ENCODE measurements around the gene HLA-DRA. TPM values are rescaled to one million over a fixed set of nuclear protein-coding genes. Genes with fewer than 3 reads are reported as not detected.

The HLA-DRA gene
- polyA plus RNA-seq, 2 of the 4 experiments (the other 2 are of a cell fraction) = not detected

- no peak for DNase-seq (ENCODE audit: low read depth in 1 of 2, low spot score in 1 of 2)
- Histone ChIP-seq H3K9me3 (no peaks in the 10 kb centered on the region), H3K4me1 (no peaks in the 10 kb centered on the region), H3K4me3 (no peak overlapping the region), H3K4me2 (no peak overlapping the region), H3K27ac (no peak overlapping the region)
- POLR2A ChIA-PET = no interaction called here
- no peak for ATAC-seq
- TF ChIP-seq SMC3 (IDR thresholded peaks at IDR 0.05) = no peak
- TF ChIP-seq JUNB (IDR thresholded peaks at IDR 0.05) = no peak
- no peak for TF ChIP-seq HDAC2 (IDR thresholded peaks at IDR 0.05)
- TF ChIP-seq RARB (CRISPR knock-in tag; IDR thresholded peaks at IDR 0.05) = no peak
- TF ChIP-seq MAZ (IDR thresholded peaks at IDR 0.05; ENCODE audit: borderline replicate concordance, low read depth, low read length) = no peak
- TF ChIP-seq POLR2AphosphoS2 (conservative IDR thresholded peaks at IDR 0.05; ENCODE audit: low read length) = no peak
- TF ChIP-seq CHD4 (IDR thresholded peaks at IDR 0.05; ENCODE audit: borderline replicate concordance) = no peak
- TF ChIP-seq, protein P1, sequence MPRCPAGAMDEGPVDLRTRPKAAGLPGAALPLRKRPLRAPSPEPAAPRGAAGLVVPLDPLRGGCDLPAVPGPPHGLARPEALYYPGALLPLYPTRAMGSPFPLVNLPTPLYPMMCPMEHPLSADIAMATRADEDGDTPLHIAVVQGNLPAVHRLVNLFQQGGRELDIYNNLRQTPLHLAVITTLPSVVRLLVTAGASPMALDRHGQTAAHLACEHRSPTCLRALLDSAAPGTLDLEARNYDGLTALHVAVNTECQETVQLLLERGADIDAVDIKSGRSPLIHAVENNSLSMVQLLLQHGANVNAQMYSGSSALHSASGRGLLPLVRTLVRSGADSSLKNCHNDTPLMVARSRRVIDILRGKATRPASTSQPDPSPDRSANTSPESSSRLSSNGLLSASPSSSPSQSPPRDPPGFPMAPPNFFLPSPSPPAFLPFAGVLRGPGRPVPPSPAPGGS (IDR thresholded peaks at IDR 0.05) = no peak
- no peak for TF ChIP-seq KDM1A (IDR thresholded peaks at IDR 0.05; ENCODE audit: low read depth)
- no peak for TF ChIP-seq TFCP2L1 (CRISPR knock-in tag; IDR thresholded peaks at IDR 0.05)
- no peak for TF ChIP-seq RNF2 (IDR thresholded peaks at IDR 0.05; ENCODE audit: borderline replicate concordance, low read depth)
- TF ChIP-seq MAFK (IDR thresholded peaks at IDR 0.05; ENCODE audit: partially characterized antibody) = no peak
- TF ChIP-seq, protein P2, sequence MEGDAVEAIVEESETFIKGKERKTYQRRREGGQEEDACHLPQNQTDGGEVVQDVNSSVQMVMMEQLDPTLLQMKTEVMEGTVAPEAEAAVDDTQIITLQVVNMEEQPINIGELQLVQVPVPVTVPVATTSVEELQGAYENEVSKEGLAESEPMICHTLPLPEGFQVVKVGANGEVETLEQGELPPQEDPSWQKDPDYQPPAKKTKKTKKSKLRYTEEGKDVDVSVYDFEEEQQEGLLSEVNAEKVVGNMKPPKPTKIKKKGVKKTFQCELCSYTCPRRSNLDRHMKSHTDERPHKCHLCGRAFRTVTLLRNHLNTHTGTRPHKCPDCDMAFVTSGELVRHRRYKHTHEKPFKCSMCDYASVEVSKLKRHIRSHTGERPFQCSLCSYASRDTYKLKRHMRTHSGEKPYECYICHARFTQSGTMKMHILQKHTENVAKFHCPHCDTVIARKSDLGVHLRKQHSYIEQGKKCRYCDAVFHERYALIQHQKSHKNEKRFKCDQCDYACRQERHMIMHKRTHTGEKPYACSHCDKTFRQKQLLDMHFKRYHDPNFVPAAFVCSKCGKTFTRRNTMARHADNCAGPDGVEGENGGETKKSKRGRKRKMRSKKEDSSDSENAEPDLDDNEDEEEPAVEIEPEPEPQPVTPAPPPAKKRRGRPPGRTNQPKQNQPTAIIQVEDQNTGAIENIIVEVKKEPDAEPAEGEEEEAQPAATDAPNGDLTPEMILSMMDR (IDR thresholded peaks at IDR 0.05) = no peak
- TF ChIP-seq, protein P3, sequence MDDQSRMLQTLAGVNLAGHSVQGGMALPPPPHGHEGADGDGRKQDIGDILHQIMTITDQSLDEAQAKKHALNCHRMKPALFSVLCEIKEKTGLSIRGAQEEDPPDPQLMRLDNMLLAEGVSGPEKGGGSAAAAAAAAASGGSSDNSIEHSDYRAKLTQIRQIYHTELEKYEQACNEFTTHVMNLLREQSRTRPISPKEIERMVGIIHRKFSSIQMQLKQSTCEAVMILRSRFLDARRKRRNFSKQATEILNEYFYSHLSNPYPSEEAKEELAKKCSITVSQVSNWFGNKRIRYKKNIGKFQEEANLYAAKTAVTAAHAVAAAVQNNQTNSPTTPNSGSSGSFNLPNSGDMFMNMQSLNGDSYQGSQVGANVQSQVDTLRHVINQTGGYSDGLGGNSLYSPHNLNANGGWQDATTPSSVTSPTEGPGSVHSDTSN (IDR thresholded peaks at IDR 0.05) = no peak
- TF ChIP-seq FOSL2 (IDR thresholded peaks at IDR 0.05) = no peak
- no peak for TF ChIP-seq FOSL2 (CRISPR knock-in tag; IDR thresholded peaks at IDR 0.05)
- TF ChIP-seq ATOH8 (CRISPR knock-in tag; IDR thresholded peaks at IDR 0.05; ENCODE audit: low read depth) = no peak
- no peak for TF ChIP-seq CHD2 (IDR thresholded peaks at IDR 0.05; ENCODE audit: low read length, partially characterized antibody)
- no peak for TF ChIP-seq JUN (IDR thresholded peaks at IDR 0.05)
- TF ChIP-seq NPAS2 (CRISPR knock-in tag; IDR thresholded peaks at IDR 0.05; ENCODE audit: borderline replicate concordance) = no peak
- no peak for FAIRE-seq
- 7% methylated on average over 8 of the region's 8 CpGs for WGBS (ENCODE audit: missing lambda C conversion rate)
- CTCF ChIA-PET = interaction anchor here (1.5 kb wide), 1 partner anchor 19 kb away, joined by 4 read pairs; no protein-coding TSS in a partner anchor
These were observed 3.4 kb downstream of the HLA-DRA start for GRCh38 chr6:32442977-32443552.

GRCh38 chr6:32444433-32444832, 4.7 kb downstream of the HLA-DRA start:
- ATAC-seq (no peak), DNase-seq (ENCODE audit: low read depth in 1 of 2, low spot score in 1 of 2) (no peak), FAIRE-seq (no peak)
- Histone ChIP-seq H3K4me2 (no peak overlapping the region), H3K9me3 (no peaks in the 10 kb centered on the region), H3K4me1 (no peaks in the 10 kb centered on the region), H3K4me3 (no peak overlapping the region), H3K27ac (no peak overlapping the region)
- WGBS (ENCODE audit: missing lambda C conversion rate) = 64% methylated on average over 2 of the region's 2 CpGs
- ChIA-PET POLR2A (no interaction called here), CTCF (no interaction called here)
- TF ChIP-seq JUN (IDR thresholded peaks at IDR 0.05) (no peak), ATOH8 (CRISPR knock-in tag; IDR thresholded peaks at IDR 0.05; ENCODE audit: low read depth) (no peak), POLR2AphosphoS2 (conservative IDR thresholded peaks at IDR 0.05; ENCODE audit: low read length) (no peak)

Measured in A549 (cell line).